ENCODE data around the gene GLS. TPM values are rescaled to one million over a fixed set of nuclear protein-coding genes. Genes with fewer than 3 reads are reported as not detected.
A peak's percentile ranks its signal among the peaks of the same experiment; 100 is the strongest.

GLS gene
- polyA plus RNA-seq, 1 donor from 2014 or later = 40.3 TPM

DNA sequence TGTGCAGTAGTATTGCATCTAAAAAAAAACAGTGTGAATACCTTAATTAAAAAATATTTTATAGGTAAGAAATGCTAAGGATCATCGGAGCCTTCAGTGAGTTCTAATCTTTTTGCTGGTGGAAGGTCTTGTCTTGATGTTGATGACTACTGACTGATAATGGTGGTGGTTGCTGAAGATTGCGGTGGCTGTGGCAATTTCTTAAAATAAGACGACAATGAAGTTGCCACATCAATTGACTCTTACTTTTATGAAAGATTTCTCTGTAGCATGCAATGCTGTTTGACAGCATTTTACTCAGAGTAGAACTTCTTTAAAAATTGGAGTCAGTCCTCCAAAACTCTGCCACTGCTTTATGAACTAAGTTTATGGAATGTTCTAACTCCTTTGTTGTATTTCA is 36.2 kb downstream of the GLS start:
- Mint-ChIP-seq H3K36me3 (peaks cover 3% of the 10 kb centered on the region), H3K4me1 (peaks cover 2 to 6% (median 2%) of the 10 kb centered on the region in 3 donors), H3K9me3 (no peaks in the 10 kb centered on the region), H3K27me3 (no peaks in the 10 kb centered on the region), H3K27ac (no peak overlapping the region), H3K4me3 (no peak overlapping the region)

GRCh38 chr2:190920085-190920484 is 39.5 kb downstream of the GLS start:
- Mint-ChIP-seq H3K27ac (no peak overlapping the region), H3K4me3 (no peak overlapping the region), H3K27me3 (no peaks in the 10 kb centered on the region), H3K9me3 (no peaks in the 10 kb centered on the region), H3K4me1 (peaks cover 0 to 8% (median 2%) of the 10 kb centered on the region in 3 donors), H3K36me3 (peaks cover 11% of the 10 kb centered on the region)

- H3K9me3 Mint-ChIP-seq = no peaks in the 10 kb centered on the region
- no peaks in the 10 kb centered on the region for H3K27me3 Mint-ChIP-seq
- peaks cover 11% of the 10 kb centered on the region for H3K36me3 Mint-ChIP-seq
- H3K27ac Mint-ChIP-seq = peak overlapping the region in 1 of 3 donors; percentile 9
- H3K4me3 Mint-ChIP-seq = no peak overlapping the region
- peaks cover 0 to 8% (median 2%) of the 10 kb centered on the region in 3 donors for H3K4me1 Mint-ChIP-seq
Observed at GRCh38 chr2:190922376-190922775, 41.8 kb downstream of the GLS start.

DNA sequence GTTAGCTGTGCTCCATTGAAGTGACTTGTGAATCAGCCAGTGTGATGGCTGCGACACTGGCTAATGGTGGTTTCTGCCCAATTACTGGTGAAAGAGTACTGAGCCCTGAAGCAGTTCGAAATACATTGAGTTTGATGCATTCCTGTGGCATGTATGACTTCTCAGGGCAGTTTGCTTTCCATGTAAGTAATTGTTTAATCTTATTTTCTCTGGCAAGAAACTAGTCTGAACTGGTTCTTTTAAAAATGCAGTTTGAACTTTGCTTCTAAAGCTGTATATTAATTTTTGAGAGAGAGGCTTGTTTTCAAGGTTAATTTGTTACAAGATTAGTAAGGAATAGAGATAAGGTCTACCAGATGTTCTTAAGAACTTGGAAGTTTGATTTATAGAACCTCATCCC is 46.7 kb downstream of the GLS start:
- no peaks in the 10 kb centered on the region for H3K27me3 Mint-ChIP-seq
- no peak overlapping the region for H3K27ac Mint-ChIP-seq
- no peak overlapping the region for H3K4me3 Mint-ChIP-seq
- H3K9me3 Mint-ChIP-seq = no peaks in the 10 kb centered on the region
- peaks cover 0 to 4% (median 2%) of the 10 kb centered on the region in 3 donors for H3K4me1 Mint-ChIP-seq
- H3K36me3 Mint-ChIP-seq = peaks cover 18% of the 10 kb centered on the region

DNA sequence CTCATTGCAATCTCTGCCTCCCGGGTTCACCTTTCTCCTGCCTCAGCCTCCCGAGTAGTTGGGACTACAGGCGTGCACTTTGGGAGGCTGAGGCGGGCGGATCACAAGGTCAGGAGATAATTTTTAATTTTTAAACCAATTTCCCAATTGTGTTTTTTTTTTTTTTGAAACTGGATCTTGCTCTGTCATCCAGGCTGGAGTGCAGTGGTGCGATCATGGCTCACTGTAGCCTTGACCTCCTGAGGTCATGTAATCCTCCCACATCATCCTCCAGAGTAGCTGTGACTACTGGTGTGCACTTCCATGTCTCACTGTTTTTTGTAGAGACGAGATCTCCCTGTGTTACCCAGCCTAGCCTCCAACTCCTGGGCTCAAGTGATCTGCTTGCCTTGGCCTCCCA is 49.3 kb downstream of the GLS start:
- no peak overlapping the region for H3K4me3 Mint-ChIP-seq
- peaks cover 12% of the 10 kb centered on the region for H3K36me3 Mint-ChIP-seq
- H3K27ac Mint-ChIP-seq = no peak overlapping the region
- peaks cover 2 to 5% (median 3%) of the 10 kb centered on the region in 3 donors for H3K4me1 Mint-ChIP-seq
- no peaks in the 10 kb centered on the region for H3K27me3 Mint-ChIP-seq
- H3K9me3 Mint-ChIP-seq = no peaks in the 10 kb centered on the region

GRCh38 chr2:190930411-190930810 is 49.8 kb downstream of the GLS start:
- no peaks in the 10 kb centered on the region for H3K9me3 Mint-ChIP-seq
- peaks cover 2 to 5% (median 3%) of the 10 kb centered on the region in 3 donors for H3K4me1 Mint-ChIP-seq
- H3K27me3 Mint-ChIP-seq = no peaks in the 10 kb centered on the region
- H3K27ac Mint-ChIP-seq = no peak overlapping the region
- no peak overlapping the region for H3K4me3 Mint-ChIP-seq
- H3K36me3 Mint-ChIP-seq = peaks cover 10% of the 10 kb centered on the region

- H3K4me3 Mint-ChIP-seq = no peak overlapping the region
- peaks cover 10% of the 10 kb centered on the region for H3K36me3 Mint-ChIP-seq
- H3K9me3 Mint-ChIP-seq = no peaks in the 10 kb centered on the region
- peaks cover 4 to 5% (median 5%) of the 10 kb centered on the region in 3 donors for H3K4me1 Mint-ChIP-seq
- no peaks in the 10 kb centered on the region for H3K27me3 Mint-ChIP-seq
- H3K27ac Mint-ChIP-seq = no peak overlapping the region
Observed at GRCh38 chr2:190932514-190932913, 51.9 kb downstream of the GLS start.

- Mint-ChIP-seq H3K36me3 (peaks cover 9% of the 10 kb centered on the region), H3K9me3 (no peaks in the 10 kb centered on the region), H3K27me3 (no peaks in the 10 kb centered on the region), H3K27ac (no peak overlapping the region), H3K4me1 (peaks cover 4 to 5% (median 5%) of the 10 kb centered on the region in 3 donors), H3K4me3 (no peak overlapping the region)
Observed at GRCh38 chr2:190933361-190933760, 52.7 kb downstream of the GLS start.

- H3K27me3 Mint-ChIP-seq = no peaks in the 10 kb centered on the region
- H3K4me3 Mint-ChIP-seq = no peak overlapping the region
- H3K4me1 Mint-ChIP-seq = peaks cover 5 to 9% (median 9%) of the 10 kb centered on the region in 3 donors
- H3K36me3 Mint-ChIP-seq = peaks cover 3% of the 10 kb centered on the region
- H3K9me3 Mint-ChIP-seq = no peaks in the 10 kb centered on the region
- H3K27ac Mint-ChIP-seq = no peak overlapping the region
Observed at GRCh38 chr2:190935054-190935453, 54.4 kb downstream of the GLS start.

DNA sequence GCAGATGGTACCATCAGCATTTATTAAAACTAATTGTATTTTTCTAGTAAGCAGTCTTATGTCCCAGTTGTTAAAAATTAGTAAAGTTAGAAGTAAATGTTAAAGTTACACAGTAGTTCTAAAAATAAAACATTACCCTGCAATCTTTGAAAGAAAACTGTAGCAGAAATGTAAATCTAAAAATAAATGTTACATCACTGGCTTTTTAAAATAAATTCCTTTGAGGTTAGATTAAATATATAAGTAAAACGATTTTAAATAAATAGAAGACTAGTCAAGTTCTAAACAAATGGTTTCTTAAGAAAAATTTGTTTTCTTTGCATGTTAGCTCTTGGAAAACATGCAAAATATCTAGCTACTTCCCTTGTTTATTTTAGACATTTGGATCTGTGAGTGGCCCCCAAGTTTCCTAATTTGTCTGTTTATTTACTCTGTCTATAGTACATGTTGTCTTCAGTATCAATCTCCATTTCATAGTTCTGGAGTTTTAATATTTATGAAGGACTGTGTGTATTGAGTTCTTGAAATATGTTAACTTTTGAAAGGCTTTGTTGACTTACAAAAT is 58.2 kb downstream of the GLS start:
- no peaks in the 10 kb centered on the region for H3K36me3 Mint-ChIP-seq
- H3K4me3 Mint-ChIP-seq = no peak overlapping the region
- peaks cover 3 to 9% (median 8%) of the 10 kb centered on the region in 3 donors for H3K4me1 Mint-ChIP-seq
- H3K27ac Mint-ChIP-seq = no peak overlapping the region
- H3K27me3 Mint-ChIP-seq = no peaks in the 10 kb centered on the region
- H3K9me3 Mint-ChIP-seq = no peaks in the 10 kb centered on the region

- no peaks in the 10 kb centered on the region for H3K27me3 Mint-ChIP-seq
- peaks cover 0 to 7% (median 7%) of the 10 kb centered on the region in 3 donors for H3K4me1 Mint-ChIP-seq
- H3K4me3 Mint-ChIP-seq = no peak overlapping the region
- no peak overlapping the region for H3K27ac Mint-ChIP-seq
- no peaks in the 10 kb centered on the region for H3K36me3 Mint-ChIP-seq
- H3K9me3 Mint-ChIP-seq = no peaks in the 10 kb centered on the region
Observed at GRCh38 chr2:190940454-190940853, 59.8 kb downstream of the GLS start.

- H3K27me3 Mint-ChIP-seq = no peaks in the 10 kb centered on the region
- H3K4me1 Mint-ChIP-seq = peaks cover 4 to 10% (median 8%) of the 10 kb centered on the region in 3 donors
- no peak overlapping the region for H3K4me3 Mint-ChIP-seq
- H3K27ac Mint-ChIP-seq = no peak overlapping the region
- H3K9me3 Mint-ChIP-seq = no peaks in the 10 kb centered on the region
- peaks cover under 1% of the 10 kb centered on the region for H3K36me3 Mint-ChIP-seq
Observed at GRCh38 chr2:190941571-190941970, 61.0 kb downstream of the GLS start.

GRCh38 chr2:190942697-190943096 is 62.1 kb downstream of the GLS start:
- peaks cover 2% of the 10 kb centered on the region for H3K36me3 Mint-ChIP-seq
- no peak overlapping the region for H3K27ac Mint-ChIP-seq
- peaks cover 14 to 16% (median 14%) of the 10 kb centered on the region in 3 donors for H3K4me1 Mint-ChIP-seq
- H3K27me3 Mint-ChIP-seq = no peaks in the 10 kb centered on the region
- H3K4me3 Mint-ChIP-seq = no peak overlapping the region
- H3K9me3 Mint-ChIP-seq = no peaks in the 10 kb centered on the region

- H3K4me1 Mint-ChIP-seq = peaks cover 16 to 19% (median 18%) of the 10 kb centered on the region in 3 donors
- H3K4me3 Mint-ChIP-seq = no peak overlapping the region
- H3K9me3 Mint-ChIP-seq = no peaks in the 10 kb centered on the region
- no peak overlapping the region for H3K27ac Mint-ChIP-seq
- H3K36me3 Mint-ChIP-seq = peaks cover 2% of the 10 kb centered on the region
- no peaks in the 10 kb centered on the region for H3K27me3 Mint-ChIP-seq
Observed at GRCh38 chr2:190943706-190944105, 63.1 kb downstream of the GLS start.

GRCh38 chr2:190947141-190947540 is 66.5 kb downstream of the GLS start:
- Mint-ChIP-seq H3K27me3 (no peaks in the 10 kb centered on the region), H3K4me1 (peaks cover 14 to 19% (median 15%) of the 10 kb centered on the region in 3 donors), H3K27ac (peak overlapping the region in 1 of 3 donors; percentile 15), H3K36me3 (peaks cover 2% of the 10 kb centered on the region), H3K9me3 (no peaks in the 10 kb centered on the region), H3K4me3 (no peak overlapping the region)

DNA sequence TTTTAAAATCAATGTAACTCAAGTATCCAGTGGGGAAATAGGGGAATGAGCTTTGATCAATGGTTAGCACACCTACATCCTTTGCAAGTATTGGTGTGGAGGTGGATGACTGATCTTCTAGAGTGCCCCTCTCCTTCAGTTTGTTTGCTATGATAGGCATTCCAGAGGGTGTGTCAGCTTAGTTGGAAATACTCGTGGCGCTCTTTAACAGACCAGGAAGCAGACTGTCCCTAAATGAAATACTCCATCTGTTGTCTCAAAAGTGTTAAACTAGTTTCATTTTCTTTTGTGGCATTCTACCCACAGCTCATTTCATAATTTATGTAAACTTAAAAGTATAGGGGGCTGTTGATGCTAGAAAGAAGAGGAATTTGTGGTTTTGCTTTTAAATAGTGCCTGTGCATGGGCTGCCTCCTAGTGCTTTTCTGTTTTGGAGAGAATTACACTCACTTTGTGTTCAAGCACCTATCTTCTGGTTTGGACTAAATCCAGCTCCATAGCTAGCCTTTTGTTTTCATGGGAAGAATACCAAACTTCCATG is 67.2 kb downstream of the GLS start:
- Mint-ChIP-seq H3K4me3 (peak overlapping the region in 1 of 4 donors; percentile 13), H3K36me3 (peaks cover 2% of the 10 kb centered on the region), H3K4me1 (peaks cover 14 to 19% (median 15%) of the 10 kb centered on the region in 3 donors), H3K27me3 (no peaks in the 10 kb centered on the region), H3K9me3 (no peaks in the 10 kb centered on the region), H3K27ac (peak overlapping the region; percentile 40 to 50 (median 49))
